Trophoblast cell (in vitro differentiated cells and primary cell): Measurements from ENCODE around the gene HS6ST1.

Experiments used
- DNase-seq, 2 donors: peaks; one replicate each; pipeline ENCODE4 v3.0.0-alpha.2; 2016
- H2AFZ ChIP-seq: 2 replicates; pipeline ENCODE4 v1.6.1; 2013; ENCODE audit warnings: low read length, moderate library complexity, mild to moderate bottlenecking; ENCODE audit not compliant: insufficient read depth, poor library complexity
- H2AK5ac ChIP-seq: 2 replicates; pipeline ENCODE4 v1.6.1; 2013; ENCODE audit warnings: mild to moderate bottlenecking, low read length
- H2BK120ac ChIP-seq: 2 replicates; pipeline ENCODE4 v1.6.1; 2013; ENCODE audit warnings: low read length, mild to moderate bottlenecking, moderate library complexity; ENCODE audit not compliant: insufficient read depth, poor library complexity
- H2BK12ac ChIP-seq: 2 replicates; pipeline ENCODE4 v1.6.1; 2013; ENCODE audit warnings: mild to moderate bottlenecking, low read length, moderate library complexity
- H2BK5ac ChIP-seq: 2 replicates; pipeline ENCODE4 v1.6.1; 2013; ENCODE audit warnings: low read length, low read depth, moderate library complexity, mild to moderate bottlenecking; ENCODE audit not compliant: poor library complexity
- H3K14ac ChIP-seq: 2 replicates; pipeline ENCODE4 v1.6.1; 2013; ENCODE audit warnings: mild to moderate bottlenecking, low read length
- H3K18ac ChIP-seq: 2 replicates; pipeline ENCODE4 v1.6.1; 2013; ENCODE audit warnings: mild to moderate bottlenecking, low read length
- H3K23ac ChIP-seq: 2 replicates; pipeline ENCODE4 v1.6.1; 2013; ENCODE audit warnings: low read length
- H3K27ac ChIP-seq: 2 replicates; pipeline ENCODE4 v1.5.1; 2013; ENCODE audit warnings: low read depth, mild to moderate bottlenecking, inconsistent platforms, low read length, moderate library complexity
- H3K27me3 ChIP-seq: 2 replicates; pipeline ENCODE4 v1.6.1; 2013; ENCODE audit warnings: inconsistent platforms, mild to moderate bottlenecking, low read length, moderate library complexity; ENCODE audit not compliant: insufficient read depth
- H3K36me3 ChIP-seq, 2 experiments: 1 replicate in 1 of 2; 2 replicates in 1 of 2; pipeline ENCODE4 v1.6.1; 2013; ENCODE audit warnings: low read length in 2 of 2, mild to moderate bottlenecking in 2 of 2, moderate library complexity in 1 of 2; ENCODE audit not compliant: insufficient read depth in 2 of 2, control insufficient read depth in 1 of 2
- H3K4ac ChIP-seq: 2 replicates; pipeline ENCODE4 v1.6.1; 2013; ENCODE audit warnings: low read depth, mild to moderate bottlenecking, low read length, moderate library complexity
- H3K4me1 ChIP-seq, 2 experiments: 1 replicate in 1 of 2; 2 replicates in 1 of 2; pipeline ENCODE4 v1.6.1; 2013; ENCODE audit warnings: low read length in 2 of 2, mild to moderate bottlenecking in 2 of 2, moderate library complexity in 1 of 2; ENCODE audit not compliant: insufficient read depth in 2 of 2, control insufficient read depth in 1 of 2
- H3K4me2 ChIP-seq: 2 replicates; pipeline ENCODE4 v1.6.1; 2013; ENCODE audit warnings: inconsistent platforms, mild to moderate bottlenecking, low read length, moderate library complexity
- H3K4me3 ChIP-seq: 2 replicates; pipeline ENCODE4 v1.5.1; 2013; ENCODE audit warnings: mild to moderate bottlenecking, low read depth, low read length, inconsistent platforms
- H3K79me1 ChIP-seq: one replicate; pipeline ENCODE4 v1.6.1; 2013; ENCODE audit warnings: low read length
- H3K79me2 ChIP-seq: 2 replicates; pipeline ENCODE4 v1.6.1; 2013; ENCODE audit warnings: low read length, mild to moderate bottlenecking; ENCODE audit not compliant: control insufficient read depth, insufficient read depth, poor library complexity
- H3K9ac ChIP-seq: 2 replicates; pipeline ENCODE4 v1.6.1; 2013; ENCODE audit warnings: mild to moderate bottlenecking, low read length
- H3K9me3 ChIP-seq: 2 replicates; pipeline ENCODE4 v1.6.1; 2013; ENCODE audit warnings: low read depth, mild to moderate bottlenecking, control low read depth, inconsistent platforms, low read length; ENCODE audit not compliant: insufficient read depth
- H4K12ac ChIP-seq: 2 replicates; pipeline ENCODE4 v1.6.1; 2013; ENCODE audit warnings: low read depth, mild to moderate bottlenecking, low read length, moderate library complexity
- H4K8ac ChIP-seq: 2 replicates; pipeline ENCODE4 v1.6.1; 2013; ENCODE audit warnings: low read depth, mild to moderate bottlenecking, low read length, moderate library complexity
- H4K91ac ChIP-seq: one replicate; pipeline ENCODE4 v1.6.1; 2013; ENCODE audit warnings: low read depth, mild to moderate bottlenecking, low read length, moderate library complexity
- WGBS: extraction: QIAGEN DNeasy Blood & Tissue Kit; methylation state at CpG from one replicate; pipeline ENCODE4 v1.1.7; 2013; ENCODE audit warnings: missing lambda C conversion rate; ENCODE audit not compliant: insufficient read length, insufficient coverage; ENCODE audit errors: extremely low coverage; 5-methylcytosine and 5-hydroxymethylcytosine counted together

HS6ST1 gene

DNA sequence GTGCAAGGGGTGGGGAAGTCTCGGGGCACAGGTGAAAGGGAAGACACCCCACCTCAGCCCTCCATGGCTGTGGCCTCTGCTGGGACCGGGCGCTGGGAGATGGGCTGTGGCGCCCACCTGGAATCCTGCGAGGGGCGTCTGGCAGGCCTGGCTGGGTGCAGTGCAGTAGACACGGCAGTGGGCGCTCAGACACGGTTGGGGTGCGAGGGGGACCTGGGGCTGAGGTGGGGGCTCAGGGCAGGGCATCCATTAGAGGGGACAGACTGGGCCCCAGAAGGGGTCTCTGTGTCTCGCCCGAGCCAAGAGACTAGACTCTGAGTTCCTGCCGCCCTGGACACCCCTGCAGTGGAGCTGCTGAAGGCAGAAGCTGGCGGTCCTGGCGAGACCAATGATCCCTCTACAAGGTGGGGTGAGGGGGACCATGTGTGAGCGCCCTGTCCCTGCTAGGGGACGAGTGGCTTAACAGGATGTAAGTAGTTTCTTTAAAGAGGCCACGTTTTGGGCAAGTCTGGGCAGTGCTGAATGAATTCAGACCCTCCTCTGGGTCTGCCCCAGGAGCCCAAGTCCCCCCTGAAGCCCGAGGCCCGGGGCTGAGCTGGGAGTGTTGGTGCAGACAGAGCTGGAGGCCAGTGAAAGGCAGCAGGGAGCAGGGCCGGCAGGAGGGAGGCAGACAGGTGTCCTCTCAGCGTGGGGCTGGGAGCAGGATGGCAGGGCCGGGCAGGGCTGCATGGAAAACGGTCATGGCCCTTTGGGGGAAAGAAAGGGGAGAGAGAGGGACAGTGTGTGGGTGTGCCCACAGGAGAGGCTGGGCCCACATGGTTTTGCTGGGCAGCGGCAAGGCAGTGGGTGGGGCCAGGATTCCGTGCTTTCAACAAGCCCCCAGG, 57.2 kb downstream of the HS6ST1 start:
- no CpG with 5 or more reads among the region's 26 CpGs for WGBS
- no peaks in the 10 kb centered on the region for H3K79me2 ChIP-seq
- DNase-seq = no peak
- H2BK12ac ChIP-seq = peak overlapping the region; percentile 46
- H3K9me3 ChIP-seq = no peaks in the 10 kb centered on the region
- H3K9ac ChIP-seq = no peak overlapping the region
- H3K36me3 ChIP-seq = peaks cover 1 to 4% of the 10 kb centered on the region in 2 experiments
- peak overlapping the region; percentile 49 for H4K8ac ChIP-seq
- H3K4me1 ChIP-seq = peaks cover 10 to 11% of the 10 kb centered on the region in 2 experiments
- no peak overlapping the region for H2AFZ ChIP-seq
- no peak overlapping the region for H3K4me3 ChIP-seq
- H4K12ac ChIP-seq = peak overlapping the region; percentile 54
- no peak overlapping the region for H3K4me2 ChIP-seq
- H3K79me1 ChIP-seq = peaks cover 11% of the 10 kb centered on the region
- peak overlapping the region; percentile 62 for H3K27ac ChIP-seq
- peak overlapping the region; percentile 49 for H4K91ac ChIP-seq
- peak overlapping the region; percentile 10 for H3K14ac ChIP-seq
- no peak overlapping the region for H3K23ac ChIP-seq
- peak overlapping the region; percentile 49 for H2AK5ac ChIP-seq
- H2BK120ac ChIP-seq = peak overlapping the region; percentile 54
- H2BK5ac ChIP-seq = peak overlapping the region; percentile 23
- no peak overlapping the region for H3K4ac ChIP-seq
- H3K27me3 ChIP-seq = no peaks in the 10 kb centered on the region
- H3K18ac ChIP-seq = peak overlapping the region; percentile 38

GRCh38 chr2:128260239-128261138, 58.2 kb downstream of the HS6ST1 start:
- Histone ChIP-seq H2AFZ (no peak overlapping the region), H3K4ac (no peak overlapping the region), H3K4me3 (no peak overlapping the region), H3K14ac (peak overlapping the region; percentile 18), H2AK5ac (no peak overlapping the region), H2BK12ac (peak overlapping the region; percentile 2), H3K9me3 (no peaks in the 10 kb centered on the region), H3K27ac (peak overlapping the region; percentile 62), H2BK120ac (peak overlapping the region; percentile 54), H3K79me1 (peaks cover 11% of the 10 kb centered on the region), H3K18ac (peak overlapping the region; percentile 16), H3K27me3 (no peaks in the 10 kb centered on the region), H4K12ac (no peak overlapping the region), H3K23ac (no peak overlapping the region), H4K8ac (peak overlapping the region; percentile 49), H2BK5ac (peak overlapping the region; percentile 23), H3K4me2 (peak overlapping the region; percentile 17), H4K91ac (peak overlapping the region; percentile 49), H3K79me2 (no peaks in the 10 kb centered on the region), H3K9ac (no peak overlapping the region), H3K4me1 (peaks cover 10 to 11% of the 10 kb centered on the region in 2 experiments), H3K36me3 (peaks cover 0 to 2% of the 10 kb centered on the region in 2 experiments)
- peak; percentile 78 to 82 for DNase-seq
- no CpG with 5 or more reads among the region's 24 CpGs for WGBS

GRCh38 chr2:128259585-128259984, 59.1 kb downstream of the HS6ST1 start:
- Histone ChIP-seq H3K4me1 (peaks cover 10 to 11% of the 10 kb centered on the region in 2 experiments), H3K4ac (no peak overlapping the region), H4K91ac (no peak overlapping the region), H3K9me3 (no peaks in the 10 kb centered on the region), H3K79me2 (no peaks in the 10 kb centered on the region), H4K12ac (no peak overlapping the region), H3K79me1 (peaks cover 11% of the 10 kb centered on the region), H2AFZ (no peak overlapping the region), H2AK5ac (no peak overlapping the region), H3K36me3 (no peaks in the 10 kb centered on the region), H3K4me3 (no peak overlapping the region), H3K4me2 (no peak overlapping the region), H3K27ac (no peak overlapping the region), H4K8ac (no peak overlapping the region), H3K27me3 (no peaks in the 10 kb centered on the region), H3K14ac (no peak overlapping the region), H2BK120ac (no peak overlapping the region), H2BK5ac (no peak overlapping the region), H2BK12ac (no peak overlapping the region), H3K9ac (no peak overlapping the region), H3K23ac (no peak overlapping the region), H3K18ac (no peak overlapping the region)
- WGBS = no CpG with 5 or more reads among the region's 5 CpGs
- DNase-seq = no peak

DNA sequence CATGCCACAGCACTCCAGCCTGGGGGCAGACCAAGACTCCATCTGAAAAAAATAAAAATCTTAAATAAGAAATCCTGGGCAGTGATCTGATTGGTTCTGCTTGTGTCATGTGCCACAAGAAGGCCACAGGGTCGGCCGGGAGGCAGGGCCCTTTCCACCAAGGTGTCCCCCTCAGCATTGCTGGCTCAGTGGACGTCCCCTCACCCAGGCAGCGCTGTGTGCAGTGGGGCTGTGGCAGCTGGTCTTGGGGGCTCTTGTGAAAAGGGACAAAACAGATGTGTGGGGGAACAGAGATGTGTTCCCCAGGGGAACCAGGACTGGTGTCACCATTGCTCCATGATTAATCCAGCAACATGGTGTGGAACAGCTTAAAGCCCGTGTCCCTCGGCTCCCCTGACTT, 60.5 kb downstream of the HS6ST1 start:
- Histone ChIP-seq H3K23ac (peak overlapping the region; percentile 2), H3K4me1 (peaks cover 10 to 11% of the 10 kb centered on the region in 2 experiments), H3K9ac (no peak overlapping the region), H3K14ac (no peak overlapping the region), H3K27ac (no peak overlapping the region), H3K18ac (no peak overlapping the region), H3K4me3 (no peak overlapping the region), H2BK5ac (no peak overlapping the region), H4K8ac (no peak overlapping the region), H2BK12ac (no peak overlapping the region), H2BK120ac (no peak overlapping the region), H3K4ac (no peak overlapping the region), H4K91ac (no peak overlapping the region), H3K79me2 (no peaks in the 10 kb centered on the region), H3K9me3 (no peaks in the 10 kb centered on the region), H3K4me2 (no peak overlapping the region), H4K12ac (no peak overlapping the region), H2AK5ac (no peak overlapping the region), H3K79me1 (peaks cover 11% of the 10 kb centered on the region), H2AFZ (no peak overlapping the region), H3K36me3 (no peaks in the 10 kb centered on the region), H3K27me3 (no peaks in the 10 kb centered on the region)
- WGBS = no CpG with 5 or more reads among the region's 6 CpGs
- DNase-seq = no peak
